Type B pancreatic cell (in vitro differentiated cells): Measurements from ENCODE around the gene EHMT1. TPM values are rescaled to one million over a fixed set of nuclear protein-coding genes. Genes with fewer than 3 reads are reported as not detected.

ENCODE experiments used
- DNase-seq: peaks from one replicate; pipeline ENCODE4 v3.0.0; 2021; ENCODE audit warnings: mixed read lengths; ENCODE audit not compliant: unreplicated experiment; ENCODE audit errors: extremely low spot score
- H3K27ac Mint-ChIP-seq: 2 replicates; pipeline ENCODE4 v1.8.0; 2021; ENCODE audit warnings: mild to moderate bottlenecking, mixed read lengths
- H3K27me3 Mint-ChIP-seq: 2 replicates; pipeline ENCODE4 v1.8.0; 2021; ENCODE audit warnings: mixed read lengths
- H3K36me3 Mint-ChIP-seq: 2 replicates; pipeline ENCODE4 v1.8.0; 2021; ENCODE audit warnings: mixed read lengths
- H3K4me1 Mint-ChIP-seq: one replicate; pipeline ENCODE4 v1.8.0; 2021; ENCODE audit warnings: mixed read lengths; ENCODE audit not compliant: unreplicated experiment
- H3K4me3 Mint-ChIP-seq: 2 replicates; pipeline ENCODE4 v1.8.0; 2021; ENCODE audit warnings: mild to moderate bottlenecking, mixed read lengths
- H3K9me3 Mint-ChIP-seq: 2 replicates; pipeline ENCODE4 v1.8.0; 2021; ENCODE audit warnings: mixed read lengths
- total RNA-seq: library from RNA; stranded (reverse); gene quantifications from 2 replicates; pipeline ENCODE4 v1.2.1, GENCODE V29; 2021; ENCODE audit warnings: low replicate concordance
- TF ChIP-seq, protein P1 (sequence below): fragments of 200-600 bp; sonication (generic); conservative IDR thresholded peaks from 2 replicates; pipeline ENCODE4 v1.5.0; 2021; ENCODE audit warnings: antibody characterized with exemption, mild to moderate bottlenecking

EHMT1 gene
- total RNA-seq, 1 donor from 2014 or later = 111 TPM

DNA sequence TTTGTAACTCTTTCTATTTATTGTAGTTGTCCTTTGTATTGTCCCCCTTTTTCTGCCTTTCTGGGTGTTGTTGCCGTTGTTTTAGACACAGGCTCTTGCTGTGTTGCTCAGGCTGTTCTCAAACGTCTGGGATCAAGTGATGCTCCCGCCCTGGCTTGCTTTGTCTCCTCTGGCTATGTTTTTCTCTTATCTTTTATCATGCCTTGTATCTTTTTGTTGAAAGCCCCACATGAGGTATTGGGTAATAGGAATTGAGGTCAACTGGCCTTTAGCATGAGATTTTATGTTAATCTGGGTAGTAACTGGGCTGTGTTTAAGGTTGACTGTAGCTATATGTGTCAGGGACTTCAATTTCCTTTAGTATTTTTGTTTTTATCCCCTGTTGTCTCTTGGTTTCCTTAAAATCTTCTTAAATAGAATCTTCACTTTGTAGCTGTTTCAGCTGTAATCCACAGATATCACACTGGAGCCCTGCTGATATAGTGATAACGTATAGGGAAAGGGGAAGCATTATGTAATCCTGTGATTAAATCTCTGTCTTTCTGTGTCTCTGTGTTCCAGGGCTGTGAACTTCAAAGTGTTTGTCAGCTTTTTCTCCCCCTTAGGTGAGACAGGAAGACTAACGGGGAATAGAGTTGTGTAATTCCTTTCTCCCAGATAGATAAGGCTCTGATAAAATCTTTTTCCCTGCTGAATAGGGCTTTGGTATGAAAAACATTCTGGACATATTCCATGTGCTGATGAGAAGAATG lies 232.9 kb downstream of the EHMT1 start:
- peaks cover 7% of the 10 kb centered on the region for H3K36me3 Mint-ChIP-seq
- H3K9me3 Mint-ChIP-seq = peaks cover 5% of the 10 kb centered on the region
- H3K4me3 Mint-ChIP-seq = no peak overlapping the region
- no peak for DNase-seq
- TF ChIP-seq, protein P1, sequence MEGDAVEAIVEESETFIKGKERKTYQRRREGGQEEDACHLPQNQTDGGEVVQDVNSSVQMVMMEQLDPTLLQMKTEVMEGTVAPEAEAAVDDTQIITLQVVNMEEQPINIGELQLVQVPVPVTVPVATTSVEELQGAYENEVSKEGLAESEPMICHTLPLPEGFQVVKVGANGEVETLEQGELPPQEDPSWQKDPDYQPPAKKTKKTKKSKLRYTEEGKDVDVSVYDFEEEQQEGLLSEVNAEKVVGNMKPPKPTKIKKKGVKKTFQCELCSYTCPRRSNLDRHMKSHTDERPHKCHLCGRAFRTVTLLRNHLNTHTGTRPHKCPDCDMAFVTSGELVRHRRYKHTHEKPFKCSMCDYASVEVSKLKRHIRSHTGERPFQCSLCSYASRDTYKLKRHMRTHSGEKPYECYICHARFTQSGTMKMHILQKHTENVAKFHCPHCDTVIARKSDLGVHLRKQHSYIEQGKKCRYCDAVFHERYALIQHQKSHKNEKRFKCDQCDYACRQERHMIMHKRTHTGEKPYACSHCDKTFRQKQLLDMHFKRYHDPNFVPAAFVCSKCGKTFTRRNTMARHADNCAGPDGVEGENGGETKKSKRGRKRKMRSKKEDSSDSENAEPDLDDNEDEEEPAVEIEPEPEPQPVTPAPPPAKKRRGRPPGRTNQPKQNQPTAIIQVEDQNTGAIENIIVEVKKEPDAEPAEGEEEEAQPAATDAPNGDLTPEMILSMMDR = no peak
- no peak overlapping the region for H3K27ac Mint-ChIP-seq
- no peaks in the 10 kb centered on the region for H3K4me1 Mint-ChIP-seq
- H3K27me3 Mint-ChIP-seq = no peaks in the 10 kb centered on the region

- H3K27ac Mint-ChIP-seq = no peak overlapping the region
- H3K4me3 Mint-ChIP-seq = no peak overlapping the region
- peaks cover 5% of the 10 kb centered on the region for H3K9me3 Mint-ChIP-seq
- TF ChIP-seq, protein P1 = no peak
- no peaks in the 10 kb centered on the region for H3K4me1 Mint-ChIP-seq
- DNase-seq = no peak
- no peaks in the 10 kb centered on the region for H3K27me3 Mint-ChIP-seq
- H3K36me3 Mint-ChIP-seq = peaks cover 7% of the 10 kb centered on the region
Measured at GRCh38 chr9:137853392-137853995, 234.7 kb downstream of the EHMT1 start.

DNA sequence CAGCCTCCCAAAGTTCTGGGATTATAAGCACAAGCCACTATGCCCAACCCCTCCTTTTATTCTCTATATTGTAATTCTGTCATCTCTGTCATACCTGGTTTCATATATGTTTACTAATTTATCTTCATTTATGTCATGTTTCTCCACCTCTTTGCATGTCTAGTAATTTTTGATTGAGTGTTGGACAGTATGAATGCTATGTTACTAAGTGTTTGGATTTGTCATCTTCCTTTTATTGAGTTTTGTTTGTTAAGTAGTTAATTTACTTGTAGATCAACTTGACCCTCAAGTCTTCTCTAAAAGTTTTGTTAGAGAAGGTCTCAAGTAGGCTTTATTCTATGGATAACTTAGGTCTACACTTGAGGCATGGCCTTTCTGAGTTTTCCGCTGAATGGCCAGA lies 241.6 kb downstream of the EHMT1 start:
- Mint-ChIP-seq H3K36me3 (peaks cover 4% of the 10 kb centered on the region), H3K4me3 (no peak overlapping the region), H3K9me3 (peaks cover 7% of the 10 kb centered on the region), H3K27ac (no peak overlapping the region), H3K27me3 (peaks cover 5% of the 10 kb centered on the region), H3K4me1 (no peaks in the 10 kb centered on the region)
- TF ChIP-seq, protein P1 = no peak
- DNase-seq = no peak

DNA sequence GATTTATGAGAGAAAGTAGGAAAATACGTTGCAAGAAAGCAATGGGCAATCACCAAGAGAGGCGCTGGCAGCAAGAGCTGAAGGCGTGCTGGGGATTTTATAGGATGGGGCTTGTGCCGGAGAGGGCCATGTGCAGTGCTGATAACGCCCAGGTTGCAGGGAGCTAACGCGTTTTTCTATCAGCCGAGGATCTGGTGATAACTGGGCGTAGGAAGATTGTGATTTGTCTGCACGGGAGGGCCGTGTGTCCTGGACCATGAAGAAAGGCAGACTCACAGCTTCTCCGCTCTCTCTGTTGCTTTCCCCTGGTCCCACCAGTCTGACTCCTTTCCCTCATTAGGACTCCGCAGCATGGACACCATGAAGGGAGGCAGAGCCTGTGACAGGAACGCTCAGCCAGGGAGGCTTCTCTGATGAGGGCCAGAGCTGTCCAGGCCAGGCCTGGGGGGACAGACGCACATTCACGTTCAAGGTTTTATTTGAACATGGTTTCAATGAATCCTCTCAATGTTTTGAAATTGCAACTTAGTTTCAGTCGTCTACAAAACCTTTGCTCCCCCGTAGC lies 246.9 kb downstream of the EHMT1 start:
- Mint-ChIP-seq H3K4me3 (no peak overlapping the region), H3K27ac (no peak overlapping the region), H3K36me3 (no peaks in the 10 kb centered on the region), H3K4me1 (no peaks in the 10 kb centered on the region), H3K9me3 (peaks cover 3% of the 10 kb centered on the region), H3K27me3 (peaks cover 15% of the 10 kb centered on the region)
- DNase-seq = no peak
- TF ChIP-seq, protein P1 = no peak

DNA sequence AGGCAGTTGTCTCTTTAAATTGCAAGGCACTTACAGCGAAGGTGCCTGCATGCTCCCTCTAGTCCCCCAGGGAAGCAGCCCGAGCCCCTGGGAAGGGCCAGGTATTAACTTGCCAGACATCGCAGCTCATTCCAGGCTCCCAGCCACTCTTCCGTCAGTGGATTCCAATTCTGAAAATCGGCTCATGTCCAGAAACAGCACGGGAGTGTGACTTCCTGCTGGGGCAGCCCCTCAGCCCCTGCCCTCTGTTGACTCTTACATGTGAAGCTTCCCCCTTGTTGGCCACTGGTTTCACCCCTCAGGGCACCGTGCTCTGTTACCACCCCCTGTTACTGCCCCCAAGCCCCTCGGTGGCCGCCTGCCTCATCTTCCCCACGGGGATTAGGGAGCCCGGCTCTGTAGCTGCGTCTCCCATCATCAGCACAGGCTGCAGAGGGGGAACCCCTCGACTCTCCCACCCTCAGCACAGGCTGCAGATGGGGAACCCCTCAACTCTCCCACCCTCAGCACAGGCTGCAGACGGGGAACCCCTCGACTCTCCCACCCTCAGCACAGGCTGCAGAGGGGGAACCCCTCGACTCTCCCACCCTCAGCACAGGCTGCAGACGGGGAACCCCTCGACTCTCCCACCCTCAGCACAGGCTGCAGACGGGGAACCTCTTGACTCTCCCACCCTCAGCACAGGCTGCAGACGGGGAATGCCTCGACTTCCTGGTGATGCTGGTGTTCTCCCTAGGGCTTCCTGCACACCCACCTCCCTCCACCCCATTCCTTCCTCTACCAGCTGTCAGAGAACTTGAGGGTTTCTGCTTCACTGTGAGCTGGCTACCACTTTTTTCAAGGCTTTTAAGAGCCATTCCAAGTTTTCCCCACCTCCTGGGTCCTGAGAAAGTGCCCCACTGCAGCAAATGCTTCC lies 247.7 kb downstream of the EHMT1 start:
- H3K4me1 Mint-ChIP-seq = no peaks in the 10 kb centered on the region
- no peak overlapping the region for H3K4me3 Mint-ChIP-seq
- TF ChIP-seq, protein P1 = no peak
- no peaks in the 10 kb centered on the region for H3K9me3 Mint-ChIP-seq
- no peak for DNase-seq
- no peaks in the 10 kb centered on the region for H3K36me3 Mint-ChIP-seq
- peaks cover 16% of the 10 kb centered on the region for H3K27me3 Mint-ChIP-seq
- H3K27ac Mint-ChIP-seq = no peak overlapping the region
